ENCODE data around the gene PYGO2. TPM values are rescaled to one million over a fixed set of nuclear protein-coding genes. Genes with fewer than 3 reads are reported as not detected.
A peak's percentile ranks its signal among the peaks of the same experiment; 100 is the strongest.

Gene PYGO2
- total RNA-seq, 2 donors from 2014 or later, result 44.1 to 44.6 TPM

DNA sequence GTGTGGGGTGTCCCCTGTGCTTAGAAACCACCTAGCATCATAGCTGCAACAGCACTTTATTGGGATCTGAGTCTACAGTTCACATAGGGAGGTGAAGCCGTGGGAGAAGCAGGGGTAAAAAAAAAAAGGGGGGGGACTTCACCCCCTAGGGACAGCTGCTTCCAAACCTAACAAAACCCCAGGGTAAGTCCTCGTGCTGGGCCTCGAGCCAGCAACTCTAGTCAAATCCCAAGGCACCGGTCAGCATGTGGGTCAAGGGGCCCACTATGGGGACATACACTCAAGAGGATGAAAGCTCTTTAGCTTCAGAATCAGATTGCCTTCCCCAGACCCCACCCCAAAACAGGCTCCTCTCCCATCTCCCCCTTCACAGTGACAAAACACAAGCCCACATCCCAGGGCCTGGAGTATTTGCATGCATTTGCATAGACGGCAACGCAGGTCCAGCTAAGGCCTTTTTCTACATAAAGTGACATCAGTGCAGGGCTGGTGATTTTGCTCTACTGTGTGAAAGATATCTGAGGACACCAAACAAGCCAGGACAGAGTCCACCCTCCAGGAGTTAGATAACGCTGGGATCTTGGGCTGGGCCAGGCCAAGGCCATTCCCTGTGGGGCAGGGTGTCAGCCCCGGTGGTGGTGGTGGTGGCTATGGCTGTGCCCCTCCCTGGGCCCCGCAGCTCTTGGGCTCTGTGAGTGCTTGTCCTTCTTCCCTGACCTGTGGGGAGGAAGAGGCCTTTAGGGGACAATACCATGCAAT lies 17.0 kb downstream of the PYGO2 start:
- Histone ChIP-seq H3K4me3 (no peak overlapping the region), H3K27ac (no peak overlapping the region), H3K9me3 (no peaks in the 10 kb centered on the region), H3K4me1 (replicated peaks) (peaks cover 11% of the 10 kb centered on the region), H3K27me3 (replicated peaks; ENCODE audit: insufficient read depth) (no peaks in the 10 kb centered on the region), H3K36me3 (no peaks in the 10 kb centered on the region)
- intact Hi-C loops (cut with DNase I), result no loop called here
- DNase-seq (ENCODE audit: low spot score), result no peak
- 39% methylated on average over 9 of the region's 9 CpGs for WGBS
- TF ChIP-seq CTCF (IDR thresholded peaks at IDR 0.05), result no peak
- no peak for TF ChIP-seq POLR2A (IDR thresholded peaks at IDR 0.05)
- no peak for TF ChIP-seq POLR2AphosphoS5 (IDR thresholded peaks at IDR 0.05)

DNA sequence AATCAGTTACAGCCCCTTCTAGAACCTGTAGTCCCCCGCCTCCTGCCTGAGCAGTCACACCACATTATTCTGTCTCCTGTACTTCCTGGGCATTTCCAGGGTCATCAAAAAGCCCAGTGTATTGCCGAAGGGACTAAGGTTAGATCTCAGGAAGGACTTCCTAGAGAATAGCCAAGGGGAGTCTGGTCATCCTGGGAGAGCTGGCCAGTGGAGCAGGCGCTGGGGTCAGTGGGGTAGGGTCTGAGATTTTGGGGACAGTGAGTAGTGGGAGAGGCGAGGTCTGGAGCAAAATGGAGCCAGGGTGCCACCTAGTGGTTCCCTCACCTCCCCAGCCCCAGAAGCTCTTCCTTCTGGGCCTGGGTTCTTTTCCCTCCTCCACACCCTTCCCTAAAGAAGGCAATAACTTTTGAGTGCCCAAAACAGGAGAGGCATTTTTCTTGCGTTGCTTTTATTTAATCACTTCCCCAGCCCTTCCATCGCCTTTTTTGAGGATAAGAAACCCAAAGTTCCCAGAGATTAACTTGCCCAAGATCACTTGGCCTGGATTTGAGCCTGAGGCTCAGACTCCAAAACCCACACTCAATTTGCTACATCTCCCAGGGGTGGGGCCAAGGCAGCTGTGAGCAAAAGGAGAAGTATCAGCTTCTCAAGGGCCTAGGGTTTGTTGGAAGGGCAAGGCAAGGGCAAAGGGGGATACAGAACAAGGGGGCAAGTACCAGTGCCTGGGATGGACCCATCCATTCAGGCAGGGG lies 17.8 kb downstream of the PYGO2 start:
- Histone ChIP-seq H3K9me3 (no peaks in the 10 kb centered on the region), H3K4me3 (no peak overlapping the region), H3K36me3 (no peaks in the 10 kb centered on the region), H3K4me1 (replicated peaks) (peaks cover 11% of the 10 kb centered on the region), H3K27me3 (replicated peaks; ENCODE audit: insufficient read depth) (no peaks in the 10 kb centered on the region), H3K27ac (no peak overlapping the region)
- TF ChIP-seq CTCF (IDR thresholded peaks at IDR 0.05) (peak; percentile 23 to 71 (median 58)), POLR2AphosphoS5 (IDR thresholded peaks at IDR 0.05) (peak; percentile 10), POLR2A (IDR thresholded peaks at IDR 0.05) (no peak)
- WGBS, result 49% methylated on average over 6 of the region's 6 CpGs
- DNase-seq (ENCODE audit: low spot score), result no peak
- intact Hi-C loops (cut with DNase I), result no loop called here

DNA sequence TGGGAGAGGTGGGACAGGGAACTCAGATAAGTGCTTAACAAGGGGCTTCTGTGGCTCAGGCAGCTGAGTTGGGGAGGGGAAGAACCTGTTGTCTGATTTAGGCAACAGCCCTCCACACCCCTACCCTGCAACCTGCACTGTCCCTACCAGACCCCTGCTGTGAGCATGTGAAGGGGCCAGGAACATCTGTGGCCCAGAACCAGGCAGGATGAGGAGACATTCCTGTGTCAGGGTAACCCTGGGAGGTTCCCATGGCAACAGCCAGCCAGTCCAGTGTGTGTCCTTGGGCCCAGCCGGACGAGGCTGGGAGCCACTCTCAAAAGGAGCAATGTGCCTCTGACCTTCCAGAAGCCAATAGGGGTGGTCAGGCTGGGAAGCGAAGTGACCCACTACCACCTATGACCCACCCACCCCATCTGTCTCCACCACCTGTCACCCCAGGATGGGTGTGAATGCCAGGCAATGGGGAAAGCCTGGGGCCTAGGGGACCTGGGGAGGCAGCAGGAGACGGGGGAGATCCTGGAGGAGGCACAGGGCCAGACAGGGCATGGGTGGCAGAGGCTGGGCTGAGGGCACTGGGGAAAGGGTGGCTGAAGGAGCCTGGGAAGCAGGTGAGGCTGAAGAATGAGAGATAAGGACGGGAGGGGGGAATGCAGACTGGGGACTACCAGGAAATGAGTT lies 20.1 kb downstream of the PYGO2 start:
- no peak for DNase-seq (ENCODE audit: low spot score)
- Histone ChIP-seq H3K27ac (no peak overlapping the region), H3K4me3 (no peak overlapping the region), H3K36me3 (no peaks in the 10 kb centered on the region), H3K9me3 (no peaks in the 10 kb centered on the region), H3K4me1 (replicated peaks) (peaks cover 20% of the 10 kb centered on the region), H3K27me3 (replicated peaks; ENCODE audit: insufficient read depth) (no peaks in the 10 kb centered on the region)
- TF ChIP-seq POLR2AphosphoS5 (IDR thresholded peaks at IDR 0.05) (no peak), CTCF (IDR thresholded peaks at IDR 0.05) (no peak), POLR2A (IDR thresholded peaks at IDR 0.05) (no peak)
- intact Hi-C loops (cut with DNase I), result no loop called here
- WGBS, result 81% methylated on average over 5 of the region's 5 CpGs

GRCh38 chr1:154940651-154941194 lies 20.9 kb downstream of the PYGO2 start:
- TF ChIP-seq CTCF (IDR thresholded peaks at IDR 0.05) (no peak), POLR2A (IDR thresholded peaks at IDR 0.05) (no peak), POLR2AphosphoS5 (IDR thresholded peaks at IDR 0.05) (no peak)
- no peak overlapping the region for H3K27ac ChIP-seq

More at GRCh38 chr1:154940651-154941194, 20.9 kb downstream of the PYGO2 start:
- intact Hi-C loops (cut with DNase I), result no loop called here
- H3K4me1 ChIP-seq (replicated peaks), result peaks cover 20% of the 10 kb centered on the region
- no peak for DNase-seq (ENCODE audit: low spot score)
- 62% methylated on average over 8 of the region's 8 CpGs for WGBS
- H3K36me3 ChIP-seq, result no peaks in the 10 kb centered on the region
- H3K9me3 ChIP-seq, result no peaks in the 10 kb centered on the region
- no peak overlapping the region for H3K4me3 ChIP-seq
- no peaks in the 10 kb centered on the region for H3K27me3 ChIP-seq (replicated peaks; ENCODE audit: insufficient read depth)

All from prostate gland (tissue), 2 donors.